GM12875 (cell line): ENCODE measurements around the gene MAP6.
"Not testable (repeated sequence)": the region's sequence is repeated elsewhere in the genome, so short reads cannot be mapped to it uniquely, and the experiment has no call there.

Source experiments
- H3K4me3 ChIP-seq: one replicate; pipeline ENCODE4 v1.5.1; 2011; ENCODE audit warnings: low read depth, low read length, control low read depth
- TF ChIP-seq, protein P1 (sequence below): IDR thresholded peaks from 2 replicates; pipeline ENCODE4 v1.5.1; 2011; ENCODE audit warnings: low read depth, mild to moderate bottlenecking, control low read depth, inconsistent platforms, low read length, moderate library complexity, borderline replicate concordance; ENCODE audit not compliant: insufficient read depth

Gene MAP6

DNA sequence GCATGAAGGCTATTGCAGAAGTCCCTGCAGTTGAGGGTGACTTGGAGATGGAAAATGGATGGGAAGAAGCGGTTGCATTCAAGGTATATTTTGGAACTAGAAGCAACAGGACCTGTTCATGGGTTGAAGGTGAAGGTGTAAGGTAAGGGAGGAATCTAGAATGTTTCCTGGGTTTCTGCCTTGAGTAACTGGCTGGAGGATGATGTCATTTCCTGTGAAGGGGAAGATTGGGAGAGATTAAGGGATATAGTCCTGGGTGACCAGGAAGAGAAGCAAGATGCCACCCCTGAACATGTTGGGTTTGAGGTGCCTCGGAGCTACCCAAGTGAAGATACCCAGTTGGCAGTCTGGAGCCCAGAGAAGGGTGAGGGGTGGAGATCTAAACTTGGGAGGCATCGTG, 36.7 kb upstream of the MAP6 start:
- TF ChIP-seq, protein P1, sequence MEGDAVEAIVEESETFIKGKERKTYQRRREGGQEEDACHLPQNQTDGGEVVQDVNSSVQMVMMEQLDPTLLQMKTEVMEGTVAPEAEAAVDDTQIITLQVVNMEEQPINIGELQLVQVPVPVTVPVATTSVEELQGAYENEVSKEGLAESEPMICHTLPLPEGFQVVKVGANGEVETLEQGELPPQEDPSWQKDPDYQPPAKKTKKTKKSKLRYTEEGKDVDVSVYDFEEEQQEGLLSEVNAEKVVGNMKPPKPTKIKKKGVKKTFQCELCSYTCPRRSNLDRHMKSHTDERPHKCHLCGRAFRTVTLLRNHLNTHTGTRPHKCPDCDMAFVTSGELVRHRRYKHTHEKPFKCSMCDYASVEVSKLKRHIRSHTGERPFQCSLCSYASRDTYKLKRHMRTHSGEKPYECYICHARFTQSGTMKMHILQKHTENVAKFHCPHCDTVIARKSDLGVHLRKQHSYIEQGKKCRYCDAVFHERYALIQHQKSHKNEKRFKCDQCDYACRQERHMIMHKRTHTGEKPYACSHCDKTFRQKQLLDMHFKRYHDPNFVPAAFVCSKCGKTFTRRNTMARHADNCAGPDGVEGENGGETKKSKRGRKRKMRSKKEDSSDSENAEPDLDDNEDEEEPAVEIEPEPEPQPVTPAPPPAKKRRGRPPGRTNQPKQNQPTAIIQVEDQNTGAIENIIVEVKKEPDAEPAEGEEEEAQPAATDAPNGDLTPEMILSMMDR: no peak
- H3K4me3 ChIP-seq: no peak overlapping the region

DNA sequence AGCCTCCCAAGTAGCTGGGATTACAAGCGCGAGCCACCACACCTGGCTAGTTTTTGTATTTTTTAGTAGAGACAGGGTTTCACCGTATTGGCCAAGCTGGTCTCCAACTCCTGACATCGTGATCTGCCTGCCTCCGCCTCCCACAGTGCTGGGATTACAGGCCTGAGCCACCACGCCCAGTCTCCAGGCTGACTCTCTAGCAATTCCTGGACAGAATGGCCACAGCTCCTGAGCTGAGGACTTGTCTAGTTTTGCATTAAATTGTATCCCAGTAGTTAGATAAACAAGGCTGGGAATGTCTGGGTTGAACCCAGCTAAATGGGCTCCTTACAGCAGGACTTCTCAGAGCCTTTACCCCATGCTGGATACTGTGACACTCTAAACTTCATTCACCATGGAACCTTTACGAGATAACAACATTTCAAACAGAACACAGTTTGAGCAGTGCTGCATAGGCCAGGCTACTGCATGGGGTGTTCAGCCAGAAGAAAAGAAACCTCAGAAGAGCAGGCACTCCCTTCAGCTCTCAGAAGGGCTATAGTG, 34.9 kb upstream of the MAP6 start:
- no peak overlapping the region for H3K4me3 ChIP-seq
- TF ChIP-seq, protein P1: no peak

DNA sequence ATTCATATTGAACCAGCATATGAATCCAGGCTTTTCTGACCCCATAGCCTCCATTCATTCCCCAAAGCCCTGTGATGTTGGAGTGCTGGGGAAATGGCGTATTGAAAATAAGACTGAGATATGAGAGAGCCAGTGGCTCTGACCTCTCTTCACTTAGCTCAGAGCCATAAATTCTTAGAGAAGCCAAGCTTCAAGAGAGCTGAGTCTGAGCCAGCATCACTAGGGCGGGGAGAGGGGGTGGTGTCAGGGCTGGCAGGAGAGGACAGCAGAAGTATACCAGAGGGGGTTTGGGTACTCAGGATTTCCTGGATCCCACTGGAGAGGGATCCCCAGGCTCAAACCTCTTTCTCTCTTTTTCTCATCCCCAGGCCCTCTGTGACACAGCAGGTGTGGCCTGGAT, 32.1 kb upstream of the MAP6 start:
- TF ChIP-seq, protein P1: no peak
- H3K4me3 ChIP-seq: no peak overlapping the region

DNA sequence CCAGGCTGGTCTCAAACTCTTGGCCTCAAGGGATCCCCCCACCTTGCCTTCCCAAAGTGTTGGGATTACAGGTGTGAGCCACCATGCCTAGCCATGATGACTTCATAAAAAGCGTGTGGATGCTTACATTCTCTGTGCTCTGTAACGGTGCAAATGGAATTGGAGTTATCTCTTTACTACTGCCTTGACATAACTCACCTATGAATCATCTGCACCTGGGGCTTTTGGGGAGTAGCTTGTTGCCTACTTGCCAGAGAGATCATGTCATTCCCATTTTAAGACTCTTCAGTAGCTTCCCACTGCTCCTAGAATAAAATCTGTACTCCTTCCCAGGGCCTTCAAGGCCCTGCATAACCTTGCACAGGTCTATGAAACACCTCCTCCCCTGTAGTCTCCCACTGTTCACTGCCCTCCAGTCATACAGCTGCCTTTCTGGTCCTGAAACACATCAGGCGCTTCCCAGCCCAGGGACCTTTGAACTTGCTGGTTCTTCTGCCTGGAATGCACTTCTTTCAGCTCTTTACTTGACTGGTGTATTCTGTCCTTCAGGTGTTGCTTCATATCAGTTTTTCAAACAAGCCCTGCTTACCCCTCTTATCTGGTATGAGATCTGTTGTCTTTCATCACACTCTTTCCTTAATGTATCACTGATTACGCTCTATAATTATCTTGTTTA, 29.2 kb upstream of the MAP6 start:
- TF ChIP-seq, protein P1: no peak
- no peak overlapping the region for H3K4me3 ChIP-seq

DNA sequence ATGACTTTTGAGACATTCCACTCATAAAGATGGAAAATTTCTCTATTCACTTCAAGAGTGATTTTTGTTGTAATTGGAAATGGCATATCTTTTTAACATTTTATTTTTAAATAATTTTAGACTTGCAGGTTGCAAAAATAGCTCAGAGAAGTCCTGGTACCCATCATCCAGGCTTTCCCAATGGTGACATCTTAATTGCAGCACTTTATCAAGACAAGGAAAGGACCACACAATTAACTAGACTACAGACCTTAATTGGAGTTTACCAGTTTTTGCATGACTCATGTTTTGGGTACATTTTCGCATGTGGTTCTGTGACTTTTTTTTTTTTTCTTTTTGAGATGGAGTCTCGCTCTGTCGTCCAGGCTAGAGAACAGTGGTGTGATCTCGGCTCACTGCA, 23.0 kb upstream of the MAP6 start:
- H3K4me3 ChIP-seq: no peak overlapping the region
- TF ChIP-seq, protein P1: no peak

DNA sequence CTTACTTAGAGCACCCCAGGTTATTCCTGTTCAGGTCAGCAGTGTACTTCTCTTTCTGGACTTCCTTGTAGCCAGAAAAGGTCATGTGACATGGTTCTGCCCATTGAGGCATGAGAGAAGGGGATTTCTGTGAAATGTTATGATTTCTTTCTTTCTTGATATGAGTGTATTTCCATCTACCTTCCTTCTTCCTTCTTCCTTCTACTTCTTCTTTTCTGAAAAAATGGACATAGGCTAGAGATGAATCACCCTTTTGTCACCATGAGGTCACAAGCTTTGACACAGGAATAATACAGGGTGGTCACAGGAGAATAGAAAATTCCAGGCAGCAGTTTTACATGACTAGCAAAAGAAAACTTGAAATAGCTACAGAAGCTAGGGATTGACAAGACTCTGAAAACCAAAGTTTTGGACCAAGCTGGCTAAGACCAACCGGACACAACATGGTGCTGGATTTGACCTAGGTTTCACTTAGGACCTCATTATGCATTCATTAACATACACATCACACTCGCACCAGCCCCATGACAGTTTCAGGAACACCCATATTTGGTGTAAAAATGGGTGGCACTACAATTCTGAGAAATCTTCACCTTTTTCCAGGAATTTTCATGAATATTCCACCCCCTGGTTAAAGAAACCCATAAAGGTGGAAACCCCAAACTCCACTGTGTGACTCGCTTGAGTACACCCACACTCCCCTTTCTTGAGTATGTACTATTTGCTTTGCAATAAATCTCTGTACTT, 21.2 kb upstream of the MAP6 start:
- TF ChIP-seq, protein P1: no peak
- no peak overlapping the region for H3K4me3 ChIP-seq

DNA sequence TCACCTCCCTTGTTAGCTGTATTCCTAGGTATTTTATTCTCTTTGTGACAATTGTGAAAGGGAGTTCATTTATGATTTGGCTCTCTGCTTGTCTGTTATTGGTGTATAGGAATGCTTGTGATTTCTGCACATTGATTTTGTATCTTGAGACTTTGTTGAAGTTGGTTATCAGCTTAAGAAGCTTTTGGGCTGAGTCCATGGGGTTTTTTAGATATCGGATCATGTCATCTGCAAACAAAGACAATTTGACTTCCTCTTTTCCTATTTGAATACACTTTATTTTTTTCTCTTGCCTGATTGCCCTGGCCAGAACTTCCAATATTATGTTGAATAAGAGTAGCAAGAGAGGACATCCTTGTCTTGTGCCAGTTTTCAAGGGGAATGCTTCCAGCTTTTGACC, 15.0 kb upstream of the MAP6 start:
- not testable (repeated sequence) for H3K4me3 ChIP-seq
